Measurements from ENCODE around the gene SPTBN5.

The SPTBN5 gene

GRCh38 chr15:41827880-41828806 is 65.7 kb downstream of the SPTBN5 start, which contains the start of gene JMJD7:
Gene JMJD7, plus strand, starts transcription at chr15:41828092. Its CDS starts 33 bp downstream, at chr15:41828125.
- DNase-seq (ENCODE audit: low spot score): peak; percentile 99
- CTCF ChIA-PET: no interaction called here
- POLR2A ChIA-PET (ENCODE audit: low non-redundant PET): no interaction called here
- TF ChIP-seq CTCF (conservative IDR thresholded peaks at IDR 0.05; ENCODE audit: low read depth): no peak
- H3K27ac ChIP-seq: peak within 1 kb of the TSS; percentile 88

- H3K27ac ChIP-seq: peak overlapping the region; percentile 88
- no peak for DNase-seq (ENCODE audit: low spot score)
- ChIA-PET POLR2A (ENCODE audit: low non-redundant PET) (interaction anchor here (0.6 kb wide), 1 partner anchor 58 kb away, joined by 3 read pairs; no protein-coding TSS in a partner anchor), CTCF (no interaction called here)
- TF ChIP-seq CTCF (conservative IDR thresholded peaks at IDR 0.05; ENCODE audit: low read depth): no peak
Measured at GRCh38 chr15:41827290-41827879, 66.5 kb downstream of the SPTBN5 start.

GRCh38 chr15:41825572-41826535 is 68.0 kb downstream of the SPTBN5 start:
- ChIA-PET CTCF (interaction anchor here (0.5 to 1.5 kb wide), 5 partner anchors 14 to 222 kb away, joined by 3 to 7 read pairs (median 4); no protein-coding TSS in a partner anchor), POLR2A (ENCODE audit: low non-redundant PET) (no interaction called here)
- H3K27ac ChIP-seq: peak overlapping the region; percentile 88
- no peak for TF ChIP-seq CTCF (conservative IDR thresholded peaks at IDR 0.05; ENCODE audit: low read depth)
- DNase-seq (ENCODE audit: low spot score): no peak

GRCh38 chr15:41825145-41825544 is 68.7 kb downstream of the SPTBN5 start:
- TF ChIP-seq CTCF (conservative IDR thresholded peaks at IDR 0.05; ENCODE audit: low read depth): no peak
- ChIA-PET POLR2A (ENCODE audit: low non-redundant PET) (no interaction called here), CTCF (interaction anchor here (0.5 to 1.5 kb wide), 4 partner anchors 13 to 70 kb away, joined by 3 to 7 read pairs (median 4); no protein-coding TSS in a partner anchor)
- no peak for DNase-seq (ENCODE audit: low spot score)
- H3K27ac ChIP-seq: peak overlapping the region; percentile 88

GRCh38 chr15:41824062-41824745 is 69.6 kb downstream of the SPTBN5 start:
- DNase-seq (ENCODE audit: low spot score): no peak
- H3K27ac ChIP-seq: peak overlapping the region; percentile 88
- TF ChIP-seq CTCF (conservative IDR thresholded peaks at IDR 0.05; ENCODE audit: low read depth): no peak
- ChIA-PET POLR2A (ENCODE audit: low non-redundant PET) (no interaction called here), CTCF (interaction anchor here (1.2 kb wide), 1 partner anchor 17 kb away, joined by 7 read pairs; no protein-coding TSS in a partner anchor)

Data from RWPE1 (cell line).